H54 (cell line): ENCODE results near the gene NDUFA11.
"Not testable (repeated sequence)": the region's sequence is repeated elsewhere in the genome, so short reads cannot be mapped to it uniquely, and the experiment has no call there.

ENCODE experiments used
- DNase-seq: peaks from one replicate; pipeline ENCODE4 v3.0.0; 2011; ENCODE audit warnings: low spot score, mixed read lengths; ENCODE audit not compliant: insufficient read length
- FAIRE-seq: peaks from 3 replicates; lab custom pipeline; 2011; peaks lifted over from hg19 to GRCh38; lab: Jason Lieb, UNC
- POLR2A ChIP-seq: IDR thresholded peaks from 2 replicates; pipeline ENCODE4 v1.6.1; 2011; ENCODE audit warnings: low read depth, mild to moderate bottlenecking, low read length

Gene NDUFA11

GRCh38 chr19:5877882-5878281 lies 25.7 kb downstream of the NDUFA11 start:
- FAIRE-seq (no peak), DNase-seq (no peak)
- no peak for TF ChIP-seq POLR2A

GRCh38 chr19:5877427-5877826 lies 26.2 kb downstream of the NDUFA11 start:
- FAIRE-seq, result no peak
- no peak for TF ChIP-seq POLR2A
- no peak for DNase-seq

- not testable (repeated sequence) for FAIRE-seq
- peak; percentile 64 for DNase-seq
Observed at GRCh38 chr19:5874496-5874895, 29.1 kb downstream of the NDUFA11 start.

GRCh38 chr19:5873617-5874199 lies 29.9 kb downstream of the NDUFA11 start:
- DNase-seq, result no peak
- TF ChIP-seq POLR2A, result no peak
- FAIRE-seq, result no peak

GRCh38 chr19:5870986-5871394 lies 32.6 kb downstream of the NDUFA11 start:
- no peak for DNase-seq
- FAIRE-seq, result no peak
- TF ChIP-seq POLR2A, result no peak

- no peak for TF ChIP-seq POLR2A
- DNase-seq (no peak), FAIRE-seq (no peak)
Observed at GRCh38 chr19:5867201-5868136, 36.1 kb downstream of the NDUFA11 start.

- TF ChIP-seq POLR2A, result no peak
- DNase-seq (no peak), FAIRE-seq (no peak)
Observed at GRCh38 chr19:5865772-5866171, 37.8 kb downstream of the NDUFA11 start.

- FAIRE-seq, result no peak
- no peak for TF ChIP-seq POLR2A
- no peak for DNase-seq
Observed at GRCh38 chr19:5864725-5865486, 38.7 kb downstream of the NDUFA11 start.

- DNase-seq, result no peak
- no peak for TF ChIP-seq POLR2A
- FAIRE-seq, result no peak
Observed at GRCh38 chr19:5864013-5864720, 39.4 kb downstream of the NDUFA11 start.

- DNase-seq, result no peak
- FAIRE-seq, result no peak
- no peak for TF ChIP-seq POLR2A
Observed at GRCh38 chr19:5863030-5863665, 40.4 kb downstream of the NDUFA11 start.

GRCh38 chr19:5857203-5858081 lies 46.1 kb downstream of the NDUFA11 start:
- TF ChIP-seq POLR2A, result no peak
- DNase-seq (no peak), FAIRE-seq (no peak)

GRCh38 chr19:5855151-5855550 lies 48.4 kb downstream of the NDUFA11 start:
- DNase-seq, FAIRE-seq: not testable (repeated sequence)

GRCh38 chr19:5854121-5854520 lies 49.5 kb downstream of the NDUFA11 start:
- FAIRE-seq, DNase-seq: not testable (repeated sequence)
